GM10248 (cell line): ENCODE results near the gene KLHL25.

Source experiments
- CTCF ChIA-PET: fragments of 300-600 bp; sonication (Branson Sonifier 250); formaldehyde crosslinking; extraction: SDS; loops from one replicate; lab custom pipeline; 2021; ENCODE audit warnings: antibody characterized with exemption; lab: Yijun Ruan, JAX
- POLR2A ChIA-PET: fragments of 350-650 bp; sonication (Branson Sonifier 250); formaldehyde crosslinking; extraction: SDS; loops from one replicate; lab custom pipeline; 2020; ENCODE audit warnings: antibody characterized with exemption; lab: Yijun Ruan, JAX
- DNase-seq: peaks from one replicate; pipeline ENCODE4 v3.0.0; 2012; ENCODE audit errors: extremely low spot score
- TF ChIP-seq, protein P1 (sequence below): IDR thresholded peaks from 2 replicates; pipeline ENCODE4 v1.5.1; 2012; ENCODE audit warnings: mild to moderate bottlenecking, low read depth; ENCODE audit errors: extremely low read depth, missing control alignments, control extremely low read depth

KLHL25 gene

GRCh38 chr15:85757939-85758654 is 36.6 kb downstream of the KLHL25 start:
- no peak for DNase-seq
- CTCF ChIA-PET: no interaction called here
- TF ChIP-seq, protein P1, sequence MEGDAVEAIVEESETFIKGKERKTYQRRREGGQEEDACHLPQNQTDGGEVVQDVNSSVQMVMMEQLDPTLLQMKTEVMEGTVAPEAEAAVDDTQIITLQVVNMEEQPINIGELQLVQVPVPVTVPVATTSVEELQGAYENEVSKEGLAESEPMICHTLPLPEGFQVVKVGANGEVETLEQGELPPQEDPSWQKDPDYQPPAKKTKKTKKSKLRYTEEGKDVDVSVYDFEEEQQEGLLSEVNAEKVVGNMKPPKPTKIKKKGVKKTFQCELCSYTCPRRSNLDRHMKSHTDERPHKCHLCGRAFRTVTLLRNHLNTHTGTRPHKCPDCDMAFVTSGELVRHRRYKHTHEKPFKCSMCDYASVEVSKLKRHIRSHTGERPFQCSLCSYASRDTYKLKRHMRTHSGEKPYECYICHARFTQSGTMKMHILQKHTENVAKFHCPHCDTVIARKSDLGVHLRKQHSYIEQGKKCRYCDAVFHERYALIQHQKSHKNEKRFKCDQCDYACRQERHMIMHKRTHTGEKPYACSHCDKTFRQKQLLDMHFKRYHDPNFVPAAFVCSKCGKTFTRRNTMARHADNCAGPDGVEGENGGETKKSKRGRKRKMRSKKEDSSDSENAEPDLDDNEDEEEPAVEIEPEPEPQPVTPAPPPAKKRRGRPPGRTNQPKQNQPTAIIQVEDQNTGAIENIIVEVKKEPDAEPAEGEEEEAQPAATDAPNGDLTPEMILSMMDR: no peak
- POLR2A ChIA-PET: no interaction called here

GRCh38 chr15:85757073-85757938 is 37.4 kb downstream of the KLHL25 start:
- DNase-seq: no peak
- TF ChIP-seq, protein P1: no peak
- ChIA-PET CTCF (interaction anchor here (1.2 kb wide), 1 partner anchor 9 kb away, joined by 3 read pairs; no protein-coding TSS in a partner anchor), POLR2A (no interaction called here)

GRCh38 chr15:85756411-85757072 is 38.2 kb downstream of the KLHL25 start:
- ChIA-PET CTCF (interaction anchor here (1.2 kb wide), 1 partner anchor 10 kb away, joined by 3 read pairs; no protein-coding TSS in a partner anchor), POLR2A (no interaction called here)
- TF ChIP-seq, protein P1: no peak
- no peak for DNase-seq

DNA sequence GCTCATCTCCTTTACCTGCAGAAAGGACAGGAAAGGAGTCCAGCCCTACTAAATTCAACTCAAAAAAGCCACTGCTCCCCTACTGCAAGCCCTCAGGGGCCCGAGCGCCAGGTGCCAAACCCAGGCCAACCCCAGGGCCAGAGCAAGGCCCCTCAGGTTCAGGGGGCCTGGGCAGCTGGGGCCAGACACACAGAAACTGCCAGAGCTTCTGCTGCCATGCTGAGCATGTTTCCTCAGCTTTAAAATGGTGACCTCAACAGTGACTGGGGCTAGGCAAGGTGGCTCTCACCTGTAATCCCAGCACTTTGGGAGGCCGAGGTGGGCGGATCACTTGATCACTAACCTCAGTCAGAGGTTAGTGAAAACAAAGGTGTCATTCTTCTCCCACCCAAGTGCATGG is 38.8 kb downstream of the KLHL25 start:
- TF ChIP-seq, protein P1: no peak
- POLR2A ChIA-PET: no interaction called here
- no peak for DNase-seq
- CTCF ChIA-PET: interaction anchor here (1.1 to 1.5 kb wide), 3 partner anchors 8 to 13 kb away, joined by 3 to 4 read pairs (median 3); no protein-coding TSS in a partner anchor

GRCh38 chr15:85755471-85755870 is 39.3 kb downstream of the KLHL25 start:
- POLR2A ChIA-PET: no interaction called here
- CTCF ChIA-PET: interaction anchor here (1.1 to 1.5 kb wide), 2 partner anchors 8 to 13 kb away, joined by 3 to 4 read pairs; no protein-coding TSS in a partner anchor
- DNase-seq: no peak
- TF ChIP-seq, protein P1: no peak

- ChIA-PET CTCF (interaction anchor here (1.1 to 1.5 kb wide), 2 partner anchors 9 to 12 kb away, joined by 3 to 4 read pairs; no protein-coding TSS in a partner anchor), POLR2A (no interaction called here)
- TF ChIP-seq, protein P1: no peak
- DNase-seq: no peak
Observed at GRCh38 chr15:85754989-85755388, 39.7 kb downstream of the KLHL25 start.
